DMS53 treated with DMSO at 0.1 percent for 48 hours (cell line): ENCODE data around the gene UST.
"Not testable (repeated sequence)": the region's sequence is repeated elsewhere in the genome, so short reads cannot be mapped to it uniquely, and the experiment has no call there.

Experiments
- DNase-seq: peaks from one replicate; lab custom pipeline; 2025; ENCODE audit not compliant: unreplicated experiment; lab: John Stamatoyannopoulos, UW

Gene UST

DNA sequence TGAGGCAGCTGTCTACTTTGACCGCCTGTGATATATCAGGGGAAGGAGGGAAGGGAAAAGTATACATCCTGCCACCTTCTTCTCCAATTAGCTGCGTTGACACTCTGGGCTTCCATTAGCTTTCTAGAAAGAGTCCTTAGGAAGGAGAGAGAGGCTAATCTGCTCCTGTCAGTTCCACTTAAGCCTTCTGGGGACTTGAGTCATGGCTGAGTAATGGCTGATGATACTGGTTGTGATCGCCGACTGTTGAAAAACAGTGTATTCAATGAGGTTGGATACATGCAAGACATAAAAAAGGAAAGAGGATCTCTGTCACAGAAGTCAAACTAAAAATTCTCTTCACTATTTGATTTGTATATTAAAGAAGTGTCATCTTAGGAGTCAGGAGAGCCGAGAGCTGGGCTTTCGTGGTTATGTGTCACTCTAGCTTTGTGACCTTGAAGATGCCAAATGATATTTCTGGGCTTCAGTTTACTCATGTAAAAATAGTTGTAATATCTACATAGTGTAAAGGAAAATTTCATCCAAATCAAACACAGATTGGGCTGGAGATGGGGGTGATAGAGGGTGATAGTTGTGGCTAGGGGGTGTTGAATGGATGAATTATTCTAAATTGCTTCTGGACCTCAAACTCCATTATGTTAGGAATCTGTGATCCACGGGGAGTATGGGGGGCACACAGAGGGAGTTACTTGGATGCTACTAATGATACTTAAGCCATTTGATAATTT, 189.0 kb downstream of the UST start:
- no peak for DNase-seq

GRCh38 chr6:148943451-148943850, 196.6 kb downstream of the UST start:
- DNase-seq: no peak

GRCh38 chr6:148944608-148945007, 197.8 kb downstream of the UST start:
- no peak for DNase-seq

- no peak for DNase-seq
Observed at GRCh38 chr6:148945301-148946021, 198.6 kb downstream of the UST start.

DNA sequence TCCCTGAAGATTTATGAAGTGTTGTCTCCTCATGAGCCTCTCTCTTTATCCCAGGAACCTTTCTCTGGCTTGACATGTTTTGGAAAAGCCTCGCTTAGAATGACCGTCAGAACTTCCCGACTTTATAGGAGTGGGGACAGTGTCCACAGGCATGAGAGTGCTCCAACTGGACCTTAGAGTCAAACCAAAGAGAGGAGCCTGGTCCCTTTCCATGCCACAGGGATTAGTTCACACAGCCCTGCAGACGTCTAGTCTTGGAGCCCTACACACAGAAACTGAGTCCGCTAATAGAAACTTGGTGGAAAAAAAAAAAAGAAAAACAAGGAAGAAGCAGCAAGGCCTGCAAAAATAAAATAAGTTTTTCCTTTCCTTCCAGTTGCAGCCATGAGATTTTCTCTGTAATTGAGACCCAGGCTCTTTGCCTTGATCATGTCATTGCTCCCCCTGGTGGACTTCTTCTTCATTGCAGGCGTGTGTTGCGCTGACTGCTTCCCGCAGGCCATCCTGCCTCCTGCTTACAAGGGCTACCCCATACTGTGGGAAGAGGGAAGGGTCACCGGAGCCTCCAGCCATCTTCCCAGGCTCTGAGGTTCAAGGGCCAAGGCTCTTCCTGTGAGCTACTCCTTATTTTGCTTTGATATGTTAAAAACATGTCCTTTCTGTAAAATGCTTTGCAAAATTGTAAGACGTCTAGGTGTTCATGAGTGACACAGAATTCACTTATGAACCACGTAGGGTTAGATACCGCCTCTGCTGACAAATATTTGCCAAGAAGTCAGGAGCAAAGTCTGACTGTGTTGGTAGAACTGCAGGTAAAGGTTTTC, 201.0 kb downstream of the UST start:
- peak; percentile 74 for DNase-seq

DNA sequence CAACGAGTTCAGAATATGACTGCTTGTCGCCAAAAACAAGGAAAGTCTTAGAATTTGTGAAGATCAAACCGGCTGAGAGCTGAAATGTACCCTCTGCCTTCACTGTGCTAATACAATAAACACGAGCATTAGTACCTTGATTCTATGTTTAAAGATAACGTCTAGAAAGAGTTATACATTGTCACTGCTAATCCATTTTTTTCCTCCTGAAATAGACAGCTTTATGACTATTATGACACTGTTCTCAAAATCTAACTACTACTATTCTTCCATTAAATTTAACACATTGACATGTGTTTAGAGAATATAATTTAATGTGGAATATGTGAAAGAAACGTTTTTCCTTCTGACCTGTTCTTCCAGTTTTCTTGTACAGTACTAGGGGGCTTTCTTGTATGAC, 204.8 kb downstream of the UST start:
- no peak for DNase-seq

DNA sequence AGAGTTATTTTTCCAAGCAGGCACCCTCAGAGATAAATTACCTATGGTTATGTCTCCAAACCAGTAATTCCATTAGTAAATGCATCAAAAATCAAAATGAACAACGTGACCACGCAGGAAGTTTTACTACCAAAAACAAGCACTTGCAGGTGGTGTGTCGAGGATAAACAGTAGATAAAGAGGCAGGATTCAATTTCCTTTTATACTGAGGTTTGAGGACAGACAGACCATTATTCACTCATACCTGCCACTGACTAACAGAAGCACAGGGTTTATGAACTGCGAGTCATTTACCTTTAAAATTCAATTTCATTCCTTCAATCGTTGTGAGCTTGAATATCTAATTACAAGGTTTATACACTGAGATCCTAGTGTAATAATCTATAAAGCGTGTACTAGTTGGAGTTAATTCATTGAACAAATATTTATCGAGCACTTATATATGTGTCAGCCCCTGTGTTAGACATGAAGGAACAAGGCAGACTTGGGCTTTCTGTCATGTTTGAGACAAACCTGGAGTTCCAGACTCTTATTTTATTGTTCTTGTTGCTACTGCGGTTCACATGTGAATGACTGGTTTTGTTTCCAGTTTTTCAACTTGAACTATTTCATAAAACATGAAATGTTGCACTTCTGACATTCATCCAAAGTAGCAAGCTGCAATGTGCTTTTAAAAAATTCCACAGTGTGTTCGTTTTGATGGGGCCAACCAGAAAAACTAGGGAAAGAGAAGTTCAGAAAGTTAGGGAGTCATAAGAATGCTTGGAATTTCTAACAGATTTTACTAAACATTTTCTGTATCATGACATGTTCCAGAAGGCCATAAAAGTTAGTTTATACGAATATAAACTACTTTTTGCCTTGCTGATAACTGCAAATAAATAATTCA, 205.6 kb downstream of the UST start:
- DNase-seq: peak; percentile 70

GRCh38 chr6:148954461-148954860, 207.6 kb downstream of the UST start:
- DNase-seq: no peak

- DNase-seq: no peak
Observed at GRCh38 chr6:148954934-148955333, 208.1 kb downstream of the UST start.

- no peak for DNase-seq
Observed at GRCh38 chr6:148955441-148955840, 208.6 kb downstream of the UST start.

GRCh38 chr6:148956163-148956562, 209.3 kb downstream of the UST start:
- DNase-seq: not testable (repeated sequence)

- DNase-seq: no peak
Observed at GRCh38 chr6:148957752-148958151, 210.9 kb downstream of the UST start.

DNA sequence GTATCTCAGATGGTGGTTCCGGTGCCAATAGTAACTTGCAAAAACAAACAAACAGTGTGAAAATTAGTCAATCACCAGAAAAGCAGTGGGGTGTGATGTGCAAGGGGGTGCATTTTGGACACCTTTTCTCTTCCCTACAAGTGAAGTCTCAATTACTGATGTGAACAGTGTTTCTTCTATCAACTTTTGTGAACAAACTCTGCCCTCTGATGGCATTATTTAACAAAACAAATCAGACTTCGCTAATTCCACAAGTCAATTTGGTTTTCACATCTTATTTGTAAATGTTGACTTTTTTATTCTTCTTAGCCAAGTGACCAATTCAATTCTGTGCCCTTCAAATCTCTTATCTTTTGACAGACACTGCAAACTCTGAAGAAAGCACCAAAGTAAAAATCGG, 212.2 kb downstream of the UST start:
- no peak for DNase-seq

DNA sequence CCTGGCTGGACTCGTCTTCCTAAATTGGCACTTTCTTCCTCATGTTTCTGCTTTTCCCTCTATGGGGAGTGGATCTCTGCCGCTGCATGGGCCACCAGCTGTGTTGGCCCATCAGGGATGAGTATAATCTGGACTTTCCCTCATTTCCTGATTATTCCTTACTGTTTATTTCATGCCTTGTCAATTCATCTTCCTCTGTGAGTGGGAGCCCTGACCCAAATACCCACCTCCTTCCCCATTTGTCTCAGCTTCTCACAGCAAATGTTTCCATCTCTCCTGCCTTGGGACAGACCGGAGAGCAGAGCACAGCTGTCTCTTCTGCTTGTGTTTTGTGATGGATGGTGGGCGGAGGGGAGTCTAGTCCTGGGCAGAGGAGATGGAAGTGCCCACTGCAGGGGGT, 212.7 kb downstream of the UST start:
- DNase-seq: no peak

- no peak for DNase-seq
Observed at GRCh38 chr6:148962854-148963515, 216.2 kb downstream of the UST start.

- DNase-seq: no peak
Observed at GRCh38 chr6:148963738-148964137, 216.9 kb downstream of the UST start.

DNA sequence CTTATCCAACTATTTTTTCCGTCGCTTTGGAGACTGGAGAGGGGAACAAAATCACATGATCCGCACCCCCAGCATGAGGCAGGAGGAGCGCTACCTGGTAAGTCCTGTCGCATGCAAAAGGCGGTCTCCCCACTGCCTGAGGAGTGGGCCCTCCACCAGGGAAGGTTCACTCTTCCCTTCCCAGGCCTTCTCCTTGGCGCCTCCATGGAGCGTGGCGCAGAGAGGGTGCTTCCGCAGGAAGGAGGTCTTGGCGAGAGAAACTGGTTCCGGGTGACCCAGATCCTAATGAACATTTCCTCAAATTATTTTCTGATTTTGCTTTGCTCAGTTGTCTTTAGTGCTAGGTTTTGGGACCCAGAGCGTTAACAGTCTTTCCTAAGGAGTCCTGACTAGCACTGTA, 217.6 kb downstream of the UST start:
- DNase-seq: no peak

DNA sequence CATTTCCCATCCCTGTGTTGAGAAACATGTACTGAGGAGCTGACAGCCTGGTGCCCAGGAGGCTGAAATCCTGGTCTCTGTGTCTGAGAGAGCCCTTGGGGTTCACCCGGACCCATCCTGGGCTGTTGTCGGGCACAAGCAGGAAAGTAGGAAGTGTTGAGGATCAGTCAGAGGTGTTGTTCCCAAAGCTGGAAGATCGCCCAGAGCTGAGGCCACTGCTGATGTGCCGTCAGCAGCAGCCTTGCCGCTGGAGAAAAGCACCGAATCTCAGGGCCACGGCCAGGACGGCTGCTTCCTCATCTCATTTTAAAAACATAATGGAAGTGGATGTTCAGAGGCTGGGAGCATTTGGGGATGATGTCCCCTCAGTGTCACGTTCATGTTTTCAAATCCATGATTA, 218.5 kb downstream of the UST start:
- no peak for DNase-seq

GRCh38 chr6:148967011-148967520, 220.2 kb downstream of the UST start:
- no peak for DNase-seq

DNA sequence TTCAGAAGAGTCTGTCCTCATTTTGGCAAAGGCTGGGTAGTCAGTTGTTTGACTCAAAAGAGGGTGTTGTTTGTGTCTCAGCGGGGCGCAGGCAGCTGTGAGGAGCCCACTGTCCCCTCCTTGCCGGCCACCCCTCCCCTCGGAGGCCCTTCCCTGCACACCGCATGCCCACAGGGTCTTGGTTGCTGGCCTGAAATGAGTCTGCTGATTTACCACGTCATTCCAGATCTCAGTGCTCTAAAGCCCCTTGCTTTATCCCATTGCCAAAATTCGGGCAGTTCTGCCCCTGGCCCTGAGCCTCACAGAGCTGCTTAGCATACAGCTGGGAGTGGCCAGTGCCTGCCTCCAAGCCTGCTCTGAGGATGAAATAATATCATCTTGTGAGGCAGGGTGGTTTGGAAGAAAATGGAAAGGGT, 220.7 kb downstream of the UST start:
- no peak for DNase-seq
